GM21619 (cell line): ENCODE data around the gene ITPKC.

Experiments used
- ATAC-seq: cut with Tn5 transposase; IDR thresholded peaks from one replicate; pipeline ENCODE4 v1.9.1; 2021; ENCODE audit not compliant: unreplicated experiment

The ITPKC gene

DNA sequence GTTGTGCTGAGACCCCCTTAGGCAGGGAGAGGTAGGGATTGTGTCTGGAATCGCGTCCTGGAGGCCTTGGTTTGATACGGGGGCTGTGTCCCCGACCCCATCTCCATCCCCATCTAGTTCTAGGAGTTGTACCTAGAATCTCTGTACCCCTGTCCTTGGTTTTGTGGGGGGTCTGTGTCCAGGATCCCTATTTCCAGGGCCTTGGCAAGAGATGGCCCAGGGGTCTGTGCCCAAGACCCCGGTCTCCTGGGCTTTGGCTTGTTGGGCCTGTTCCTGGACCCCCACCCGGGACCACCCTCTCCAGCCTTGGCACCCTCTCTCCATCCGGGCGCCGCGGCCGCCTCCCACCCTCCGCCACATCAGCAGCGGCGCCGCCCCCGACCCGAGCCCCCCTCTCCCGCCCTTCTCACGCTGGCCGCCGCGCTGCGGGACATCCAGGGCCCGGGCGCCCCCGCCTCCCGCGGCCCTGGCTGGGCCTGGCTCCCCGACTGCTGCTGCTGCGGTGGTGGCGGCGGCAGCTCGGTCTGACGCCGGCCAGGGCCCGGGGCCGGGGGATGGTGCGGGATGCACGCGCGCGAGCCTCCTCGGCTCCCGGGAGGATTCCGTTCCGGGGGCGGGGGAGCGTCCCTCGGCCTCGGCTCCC lies 26.7 kb upstream of the ITPKC start, which contains the start of gene NUMBL:
NUMBL (minus strand) TSS at position 602 of the 643 bp plus-strand sequence; CDS start at position 434, 168 bp downstream.
- no peak for ATAC-seq

DNA sequence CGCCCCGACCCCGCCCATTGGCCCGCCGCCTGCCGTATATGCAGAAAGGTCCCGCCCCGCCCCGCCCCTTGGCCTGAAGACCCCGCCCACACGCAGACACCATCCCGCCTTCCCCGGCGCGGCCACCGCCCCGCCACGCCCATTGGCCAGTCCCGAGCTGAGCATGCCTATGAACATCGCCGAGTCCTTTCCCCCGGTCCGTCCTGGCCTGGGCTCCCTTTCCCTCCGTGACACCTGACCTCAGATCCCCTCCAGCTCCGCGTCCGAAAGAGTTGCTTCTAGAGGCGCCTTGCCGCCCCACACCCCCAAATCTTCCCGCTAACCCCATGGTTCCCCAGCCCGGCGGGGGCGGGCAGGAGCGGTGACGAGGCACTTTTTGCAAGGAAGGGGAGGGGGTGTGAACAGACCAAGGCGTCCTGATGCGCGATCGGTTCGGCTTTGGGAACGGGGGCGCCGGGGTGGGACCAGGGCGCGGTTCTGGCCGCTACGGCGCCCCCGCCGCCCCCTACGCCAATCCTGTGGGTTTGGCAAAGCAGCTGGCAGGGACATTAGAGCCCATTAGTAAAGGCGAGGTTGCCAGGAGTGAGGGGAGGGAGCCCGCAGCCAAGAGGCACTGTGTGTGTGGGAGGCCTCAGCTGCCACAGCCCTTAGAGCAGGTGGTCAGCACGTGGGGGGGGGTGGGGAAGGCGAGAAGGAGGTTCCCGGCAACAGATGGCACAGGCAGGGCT lies 26.1 kb upstream of the ITPKC start:
- peak; percentile 59 for ATAC-seq

DNA sequence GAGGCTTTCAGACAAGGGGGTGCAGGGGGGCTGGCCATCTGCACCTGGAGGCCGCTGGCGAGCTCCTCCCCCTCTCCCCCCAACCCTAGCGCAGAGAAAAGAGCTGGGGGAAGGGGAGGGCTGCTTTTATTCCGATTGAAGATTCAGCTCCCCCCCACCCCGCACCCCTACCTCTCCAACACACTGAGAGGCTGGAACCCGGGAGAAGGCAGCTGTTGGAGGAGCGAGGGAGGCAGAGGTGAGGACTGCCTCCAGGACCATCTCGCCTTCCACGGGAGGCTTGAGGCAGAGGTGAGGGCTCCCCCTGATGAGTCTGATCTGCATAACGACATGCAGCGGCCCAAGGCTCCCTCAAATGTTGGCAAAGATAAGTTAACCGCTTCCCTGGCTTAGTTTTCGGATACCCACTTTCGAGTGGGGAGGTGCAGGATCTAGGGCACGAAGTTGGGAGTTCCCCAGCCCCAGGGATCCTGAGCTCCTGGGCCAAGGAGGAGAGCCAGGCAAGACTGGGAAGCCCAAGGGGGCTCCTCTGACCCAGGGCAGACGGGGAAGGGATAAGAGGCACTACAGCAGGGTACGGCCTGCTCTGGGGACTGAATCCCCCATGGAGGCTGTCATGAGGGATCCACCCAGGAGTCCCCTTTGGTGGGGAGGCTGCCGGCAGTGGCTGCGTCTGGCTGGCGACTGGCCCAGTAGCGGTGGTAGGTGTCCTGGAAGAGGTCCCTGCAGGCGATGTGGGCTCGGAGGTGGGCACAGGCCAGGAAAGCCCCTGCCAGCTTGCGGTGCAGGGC lies 25.3 kb upstream of the ITPKC start:
- ATAC-seq = no peak

DNA sequence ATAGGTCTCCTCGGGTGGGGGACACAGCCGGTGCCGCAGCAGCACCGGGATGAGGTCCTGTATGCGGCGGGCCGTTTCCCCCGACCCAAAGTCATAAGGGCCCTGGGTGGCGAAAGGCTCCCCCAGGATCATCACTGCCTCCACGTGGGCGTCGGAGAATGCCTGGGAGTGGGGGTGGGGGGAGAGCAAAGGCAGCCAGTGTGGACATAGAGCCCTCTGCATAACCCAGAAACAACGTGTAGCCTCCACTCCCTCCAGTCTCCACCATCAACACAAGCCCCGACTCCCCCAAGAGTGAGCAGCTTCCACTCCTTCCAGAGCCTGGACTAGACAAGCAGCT lies 24.7 kb upstream of the ITPKC start:
- ATAC-seq = no peak

DNA sequence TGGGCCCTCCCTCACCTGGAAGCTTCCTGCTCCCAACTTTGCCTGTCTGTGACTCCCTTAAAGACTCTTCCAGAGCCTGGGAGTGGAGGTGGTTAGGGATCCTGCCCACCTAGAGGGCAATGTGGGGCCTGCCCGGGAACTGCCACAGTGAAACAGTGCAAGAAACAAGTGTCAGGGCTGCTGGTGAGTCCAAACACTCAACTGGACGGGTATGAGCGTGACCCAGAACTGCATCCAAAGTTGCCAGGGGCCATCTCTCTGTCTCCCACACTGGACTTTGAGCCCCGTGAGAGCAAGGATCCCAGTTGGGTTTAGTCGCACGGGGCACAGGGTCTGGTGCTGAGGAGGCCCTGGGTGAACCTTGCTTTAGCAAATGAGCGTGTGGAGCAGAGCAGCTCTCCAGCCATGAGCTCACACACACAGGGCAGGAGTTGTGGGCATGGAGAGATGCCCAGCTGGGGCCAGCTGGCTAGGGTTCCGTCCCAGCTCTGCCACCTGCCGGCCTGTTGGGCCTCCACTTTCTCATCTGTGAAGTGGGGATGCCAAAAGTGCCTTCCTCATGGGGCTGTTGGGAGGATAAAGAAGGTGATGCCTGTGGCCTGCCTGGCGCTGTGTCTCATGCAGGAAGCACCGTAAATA lies 23.6 kb upstream of the ITPKC start:
- no peak for ATAC-seq

DNA sequence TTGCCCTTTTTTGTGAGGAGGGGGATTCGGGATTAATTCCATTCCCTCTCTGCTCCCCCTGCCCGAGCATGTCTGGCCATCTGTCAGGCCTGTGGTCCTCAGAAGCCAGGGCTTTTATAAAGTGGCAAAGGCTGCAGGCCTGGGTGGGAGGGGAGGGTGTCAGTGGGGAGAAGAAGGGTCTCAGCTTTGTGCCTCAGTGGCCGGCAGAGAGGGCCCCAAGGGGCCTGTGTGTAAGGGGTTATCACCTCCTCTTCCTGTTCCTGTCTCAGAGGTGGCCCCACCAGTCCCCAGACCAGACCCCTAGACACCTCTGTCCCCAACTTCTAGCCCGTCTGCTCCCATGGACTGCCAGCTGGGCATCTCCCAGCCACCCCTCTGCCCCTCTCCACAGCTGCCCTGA lies 23.0 kb upstream of the ITPKC start:
- ATAC-seq = no peak

DNA sequence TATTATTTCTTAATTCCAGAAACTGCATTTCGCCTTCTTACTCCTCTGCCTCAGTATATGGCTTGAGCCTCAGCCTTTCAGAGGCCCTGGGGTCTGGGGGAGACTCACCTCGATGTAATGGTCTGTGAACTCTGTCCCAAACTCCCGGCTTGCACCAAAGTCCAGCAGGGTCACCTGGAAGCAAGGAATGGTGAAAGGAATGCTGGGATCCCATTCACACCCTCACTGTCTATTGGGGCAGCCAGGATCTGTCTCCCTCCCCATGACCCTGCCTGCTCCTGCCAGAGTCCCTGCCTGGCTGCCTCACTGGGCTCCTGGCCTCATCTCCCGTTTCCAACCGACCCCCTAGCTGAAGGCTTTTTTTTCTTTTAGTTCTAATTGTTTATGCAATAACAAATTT lies 21.0 kb upstream of the ITPKC start:
- no peak for ATAC-seq

DNA sequence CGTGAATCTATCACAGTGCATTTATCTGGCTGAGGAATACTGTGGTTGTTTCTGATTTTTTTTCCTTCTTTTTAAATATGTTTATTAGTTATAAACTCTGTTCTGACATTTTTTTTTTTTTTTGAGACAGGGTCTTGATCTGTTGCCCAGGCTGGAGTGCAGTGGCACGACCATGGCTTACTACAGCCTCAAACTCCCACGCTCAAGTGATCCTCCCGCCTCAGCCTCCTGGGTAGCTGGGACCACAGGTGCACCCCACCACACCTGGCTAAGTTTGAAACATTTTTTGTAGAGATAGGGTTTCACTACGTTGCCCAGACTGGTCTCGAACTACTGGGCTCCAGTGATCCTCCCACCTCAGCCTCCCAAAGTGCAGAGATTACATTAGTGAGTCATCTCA lies 19.9 kb upstream of the ITPKC start:
- ATAC-seq = no peak

DNA sequence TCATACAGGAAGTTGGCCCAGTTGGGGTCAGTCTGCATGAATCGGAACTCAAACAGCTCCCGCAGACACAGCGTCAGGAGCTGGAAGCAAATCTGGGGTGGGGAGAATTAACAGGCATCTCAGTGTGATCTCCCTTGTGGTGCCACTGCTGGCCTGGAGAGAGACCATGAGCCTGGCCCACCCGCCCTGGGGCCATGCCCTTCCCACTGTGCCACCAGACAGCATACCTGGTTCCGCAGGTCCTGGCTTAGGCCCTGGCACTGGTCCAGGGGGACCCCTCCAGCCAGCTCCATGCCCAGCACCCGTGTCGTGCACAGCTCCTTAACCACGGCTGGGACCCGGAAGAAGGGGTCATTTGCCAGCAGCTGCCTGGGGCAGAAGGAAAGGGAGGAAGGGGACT lies 16.8 kb upstream of the ITPKC start:
- ATAC-seq = no peak

DNA sequence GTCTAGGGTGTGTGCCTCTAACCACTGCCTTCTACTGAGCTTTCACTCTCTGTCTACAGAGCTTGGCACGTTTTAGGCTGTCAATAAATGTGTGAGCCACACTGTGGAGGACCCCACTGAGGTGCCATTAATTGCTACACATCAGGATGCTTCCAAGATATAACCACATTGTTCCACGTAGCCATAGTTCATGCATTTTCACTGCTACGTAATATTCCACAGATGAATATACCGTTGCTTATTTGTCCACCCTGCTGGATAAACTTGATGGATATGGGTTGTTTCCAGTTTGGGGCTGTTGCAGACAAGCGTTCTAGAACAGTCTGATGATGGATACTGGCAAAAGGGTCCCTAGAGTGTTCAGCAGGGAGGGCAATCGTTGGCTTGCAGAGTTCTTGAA lies 15.2 kb upstream of the ITPKC start:
- no peak for ATAC-seq

DNA sequence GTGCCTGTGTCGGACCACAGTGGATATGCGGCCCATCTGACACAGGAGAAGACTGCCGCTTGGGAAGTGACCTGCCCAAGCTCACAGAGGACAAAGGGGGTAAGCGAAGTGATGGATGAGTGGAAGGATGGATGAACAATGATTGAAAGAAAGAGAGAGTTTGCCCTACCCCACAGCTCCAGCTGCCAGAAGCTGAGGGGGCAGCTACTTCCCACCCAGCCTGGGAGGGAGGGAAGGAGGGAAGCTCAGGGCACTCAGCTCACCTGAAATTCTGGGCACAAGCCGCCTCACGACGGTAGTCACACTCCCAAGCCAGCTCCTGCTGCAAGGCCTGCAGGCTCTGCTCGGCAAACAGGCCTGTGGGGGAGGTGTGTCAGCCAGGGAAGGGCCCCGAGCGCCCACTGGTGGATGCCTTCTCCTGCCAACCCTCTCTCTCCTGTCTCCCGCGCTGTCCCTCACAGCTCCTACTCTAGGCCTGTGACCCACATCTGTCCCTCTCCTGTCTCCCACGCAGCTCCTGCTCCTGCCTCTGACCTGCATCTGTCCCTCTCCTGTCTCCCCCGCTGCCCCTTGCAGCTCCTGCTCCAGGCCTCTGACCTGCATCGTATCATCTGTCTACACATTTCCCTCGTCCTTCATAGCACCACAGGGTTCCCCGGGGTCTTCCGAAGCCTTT lies 14.4 kb upstream of the ITPKC start:
- no peak for ATAC-seq

DNA sequence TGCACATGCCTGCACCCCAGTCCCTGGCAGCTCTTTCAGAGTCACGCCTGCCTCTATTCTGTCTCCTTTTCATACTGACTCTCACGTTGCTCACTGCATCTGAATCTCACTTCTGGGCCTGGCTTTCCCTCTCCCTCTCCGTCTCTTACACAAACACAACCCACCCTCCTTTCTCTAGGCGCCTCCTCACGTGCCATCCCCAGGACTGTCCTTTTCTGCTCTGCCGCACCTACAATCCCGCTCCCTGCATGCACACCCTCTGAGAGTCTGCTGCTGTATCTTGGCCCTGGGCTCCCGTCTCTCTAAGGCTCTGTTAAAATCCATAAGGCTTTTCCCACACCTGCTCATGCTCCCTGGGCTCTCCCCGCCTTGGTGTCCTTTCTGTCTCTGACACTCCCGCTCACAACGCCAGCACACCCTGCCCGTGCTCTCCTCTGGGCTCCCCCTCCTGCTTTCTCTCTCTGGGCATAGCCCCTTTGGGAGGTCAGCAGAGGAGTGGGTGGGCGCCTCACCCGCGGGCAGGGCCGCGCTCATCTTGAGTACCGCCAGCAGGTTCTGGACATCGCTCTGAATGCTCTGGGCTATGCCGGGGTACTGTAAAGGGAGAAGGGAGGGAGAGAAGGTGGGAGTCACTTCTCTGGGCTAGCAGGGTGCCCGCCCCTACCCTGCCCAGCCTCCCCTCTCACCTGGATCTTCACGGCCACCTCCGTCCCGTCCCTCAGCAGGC lies 13.7 kb upstream of the ITPKC start:
- no peak for ATAC-seq

DNA sequence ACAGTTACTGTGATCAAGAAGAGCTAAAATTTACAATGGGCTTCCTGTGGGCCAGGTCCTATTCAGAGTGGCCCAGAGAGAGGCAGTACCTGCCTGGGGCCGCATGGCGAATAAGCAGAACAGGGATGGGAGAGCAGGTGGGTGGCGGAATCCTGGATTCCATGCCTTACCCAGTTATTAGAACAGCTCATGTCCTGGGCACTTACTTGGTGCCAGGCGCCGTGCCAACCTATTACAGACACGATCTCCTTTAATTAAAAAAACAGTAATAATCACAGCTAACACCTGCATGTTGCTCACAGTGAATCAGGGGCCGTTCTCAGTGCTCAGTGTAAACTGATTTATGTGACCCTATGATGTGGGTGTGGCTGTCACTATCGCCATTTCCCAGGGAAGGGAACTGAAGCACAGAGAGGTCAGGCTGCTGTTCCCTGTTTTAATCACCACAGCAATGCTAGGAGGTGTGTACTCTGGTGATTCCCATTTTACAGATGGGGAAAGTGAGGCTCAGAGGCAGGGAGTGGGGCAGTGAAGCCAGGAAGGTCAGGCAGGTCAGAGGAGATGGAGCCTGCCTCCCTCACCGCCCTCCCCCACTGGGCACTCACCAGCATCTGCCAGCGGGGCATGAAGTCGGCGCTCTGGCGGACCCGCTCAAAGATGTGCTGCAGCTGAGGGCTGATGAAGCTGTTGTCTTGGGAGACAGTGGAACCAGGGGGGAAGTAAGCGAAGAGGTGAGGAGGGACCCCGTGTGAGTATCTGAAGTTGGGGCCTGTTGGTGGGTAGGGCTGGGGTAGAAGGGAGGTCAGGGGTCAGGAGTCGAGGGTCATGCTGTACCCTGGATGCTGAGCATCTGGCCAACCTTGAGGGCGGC lies 12.2 kb upstream of the ITPKC start:
- ATAC-seq = no peak

DNA sequence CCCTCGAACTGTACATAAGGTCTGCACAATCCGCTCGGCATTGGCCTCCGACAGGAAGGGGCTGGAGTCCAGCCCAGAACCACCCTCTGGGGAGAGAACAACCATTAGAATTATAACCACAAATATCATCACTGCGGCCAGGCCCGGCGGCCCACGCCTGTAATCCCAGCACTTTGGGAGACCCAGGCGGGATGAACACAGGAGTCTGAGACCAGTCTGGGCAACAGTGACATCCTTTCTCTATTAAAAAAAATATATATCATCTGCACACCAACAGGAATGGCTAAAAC lies 11.6 kb upstream of the ITPKC start:
- no peak for ATAC-seq

DNA sequence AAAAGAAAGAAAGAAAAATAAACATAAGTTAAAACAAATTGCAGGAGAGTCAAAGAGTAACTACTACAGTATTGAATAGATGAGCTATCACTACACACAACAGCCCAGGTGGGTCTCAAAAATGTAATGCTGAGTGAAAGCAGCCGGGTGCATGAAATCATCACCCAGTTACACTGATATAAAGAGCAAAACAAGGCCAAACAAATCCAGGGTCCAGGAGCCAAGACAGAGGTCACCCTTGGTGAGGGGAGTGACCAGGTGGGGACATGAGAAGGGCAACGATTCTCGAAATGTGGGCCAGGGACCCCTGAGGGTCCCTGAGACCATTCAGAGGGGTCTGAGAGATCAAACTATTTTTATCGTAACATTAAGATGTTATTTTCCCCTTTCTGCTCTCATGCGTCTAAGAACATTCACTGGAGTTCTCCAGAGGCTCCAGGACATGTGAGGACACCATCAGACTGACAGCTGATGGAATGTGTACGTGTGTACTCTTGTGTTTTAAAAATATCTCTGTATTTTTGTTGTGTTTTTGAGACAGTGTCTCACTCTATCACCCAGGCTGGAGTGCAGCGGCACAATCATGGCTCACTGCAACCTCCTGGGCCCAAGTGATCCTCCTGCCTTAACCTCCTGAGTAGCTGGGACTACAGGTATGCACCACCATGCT lies 10.8 kb upstream of the ITPKC start:
- ATAC-seq = no peak

DNA sequence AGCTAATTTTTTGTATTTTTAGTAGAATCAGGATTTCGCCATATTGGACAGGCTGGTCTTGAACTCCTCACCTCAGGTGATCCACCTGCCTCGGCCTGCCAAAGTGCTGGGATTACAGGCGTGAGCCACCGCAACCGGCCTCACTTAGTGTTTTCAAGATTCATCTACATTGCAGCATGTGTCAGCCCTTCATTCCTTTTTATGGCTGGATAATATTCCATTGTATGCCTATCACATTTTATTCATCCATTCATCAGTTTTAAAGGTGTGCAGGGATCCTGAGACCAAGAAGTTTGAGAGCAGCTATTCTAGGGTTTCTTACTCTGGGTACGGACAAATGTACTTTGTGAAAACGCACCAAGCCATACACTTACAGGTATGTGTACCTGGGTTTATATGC lies 9.3 kb upstream of the ITPKC start:
- no peak for ATAC-seq

DNA sequence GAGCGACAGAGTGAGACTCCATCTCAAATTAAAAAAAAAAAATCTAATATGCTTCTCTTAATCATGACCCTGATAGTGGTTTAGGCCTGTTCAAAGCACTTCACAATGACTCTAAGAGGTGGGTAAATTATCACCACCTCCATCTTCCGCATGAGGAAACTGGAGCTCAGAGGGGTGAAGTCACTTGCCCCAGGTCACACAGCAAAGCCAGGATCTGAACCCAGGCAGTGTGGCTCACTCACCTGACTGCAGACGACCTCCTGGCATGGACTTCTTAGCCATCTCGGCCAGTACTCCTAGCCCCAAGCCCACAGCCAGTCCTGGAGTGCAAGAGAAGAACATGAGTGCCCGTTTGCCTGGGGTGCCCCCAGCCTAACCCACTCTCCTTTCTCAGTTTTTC lies 7.1 kb upstream of the ITPKC start:
- ATAC-seq = no peak

DNA sequence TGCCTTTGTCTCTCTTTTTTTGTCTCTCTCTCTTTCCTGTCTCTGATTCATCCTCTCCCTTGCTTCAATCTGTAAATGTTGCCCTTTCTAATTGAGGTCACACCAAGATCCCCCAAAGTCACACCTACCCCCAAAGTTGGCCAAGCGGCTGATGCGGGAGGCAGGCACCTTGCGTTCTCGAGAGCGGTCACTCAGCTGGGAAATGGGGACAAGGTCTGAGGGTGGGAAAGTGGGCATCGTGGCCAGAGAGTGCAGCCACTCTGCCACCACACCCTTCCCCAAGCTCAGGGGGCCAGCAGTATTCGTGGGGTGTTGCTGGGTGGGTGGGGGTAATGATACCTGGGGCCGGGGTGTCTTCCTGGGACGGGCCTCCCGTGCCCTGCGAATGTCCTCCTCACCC lies 3.0 kb upstream of the ITPKC start:
- ATAC-seq = no peak
